Putamen (tissue), 1 donor: ENCODE measurements around the gene PTPN14.
"Not testable (repeated sequence)": the region's sequence is repeated elsewhere in the genome, so short reads cannot be mapped to it uniquely, and the experiment has no call there.

ENCODE experiments used
- DNase-seq: peaks from one replicate; pipeline ENCODE4 v3.0.0-alpha.2; 2016; ENCODE audit warnings: low spot score

PTPN14 gene

GRCh38 chr1:214509622-214510021, 41.8 kb downstream of the PTPN14 start:
- DNase-seq: not testable (repeated sequence)

GRCh38 chr1:214506972-214507431, 44.4 kb downstream of the PTPN14 start:
- no peak for DNase-seq

GRCh38 chr1:214505134-214505533, 46.3 kb downstream of the PTPN14 start:
- DNase-seq: no peak

- no peak for DNase-seq
These were observed 47.1 kb downstream of the PTPN14 start for GRCh38 chr1:214504330-214504729.

GRCh38 chr1:214503553-214503952, 47.8 kb downstream of the PTPN14 start:
- no peak for DNase-seq

GRCh38 chr1:214500340-214501055, 50.9 kb downstream of the PTPN14 start:
- DNase-seq: no peak

- DNase-seq: no peak
These were observed 51.7 kb downstream of the PTPN14 start for GRCh38 chr1:214499732-214500131.

GRCh38 chr1:214498021-214498420, 53.4 kb downstream of the PTPN14 start:
- no peak for DNase-seq

- no peak for DNase-seq
These were observed 55.3 kb downstream of the PTPN14 start for GRCh38 chr1:214496126-214496525.

- DNase-seq: no peak
These were observed 56.7 kb downstream of the PTPN14 start for GRCh38 chr1:214494706-214495105.

GRCh38 chr1:214494179-214494578, 57.2 kb downstream of the PTPN14 start:
- not testable (repeated sequence) for DNase-seq

- no peak for DNase-seq
These were observed 58.1 kb downstream of the PTPN14 start for GRCh38 chr1:214493126-214493796.

- DNase-seq: no peak
These were observed 58.9 kb downstream of the PTPN14 start for GRCh38 chr1:214492401-214493075.

GRCh38 chr1:214491468-214492146, 59.8 kb downstream of the PTPN14 start:
- DNase-seq: no peak

GRCh38 chr1:214485151-214485550, 66.3 kb downstream of the PTPN14 start:
- DNase-seq: no peak

- not testable (repeated sequence) for DNase-seq
These were observed 68.2 kb downstream of the PTPN14 start for GRCh38 chr1:214483180-214483579.

GRCh38 chr1:214481983-214482634, 69.3 kb downstream of the PTPN14 start:
- not testable (repeated sequence) for DNase-seq

GRCh38 chr1:214476986-214477870, 74.2 kb downstream of the PTPN14 start:
- no peak for DNase-seq

- DNase-seq: no peak
These were observed 75.0 kb downstream of the PTPN14 start for GRCh38 chr1:214476229-214476985.

GRCh38 chr1:214475746-214476145, 75.7 kb downstream of the PTPN14 start:
- DNase-seq: no peak
